ENCODE measurements around the gene GAST.

GAST gene

GRCh38 chr17:41740506-41740905, 28.4 kb downstream of the GAST start:
- no peak for DNase-seq (ENCODE audit: low read depth)

- DNase-seq (ENCODE audit: low read depth), result no peak
Measured at GRCh38 chr17:41741709-41742108, 29.6 kb downstream of the GAST start.

- DNase-seq (ENCODE audit: low read depth), result no peak
Measured at GRCh38 chr17:41748275-41748674, 36.1 kb downstream of the GAST start.

GRCh38 chr17:41750862-41751261, 38.7 kb downstream of the GAST start:
- DNase-seq (ENCODE audit: low read depth), result no peak

GRCh38 chr17:41751288-41751687, 39.2 kb downstream of the GAST start:
- no peak for DNase-seq (ENCODE audit: low read depth)

- DNase-seq (ENCODE audit: low read depth), result no peak
Measured at GRCh38 chr17:41754066-41754465, 41.9 kb downstream of the GAST start.

GRCh38 chr17:41758601-41759000, 46.5 kb downstream of the GAST start:
- no peak for DNase-seq (ENCODE audit: low read depth)

GRCh38 chr17:41760878-41761277, 48.7 kb downstream of the GAST start:
- DNase-seq (ENCODE audit: low read depth), result no peak

- no peak for DNase-seq (ENCODE audit: low read depth)
Measured at GRCh38 chr17:41762391-41762790, 50.3 kb downstream of the GAST start.

GRCh38 chr17:41762841-41763240, 50.7 kb downstream of the GAST start:
- no peak for DNase-seq (ENCODE audit: low read depth)

GRCh38 chr17:41763327-41763726, 51.2 kb downstream of the GAST start:
- no peak for DNase-seq (ENCODE audit: low read depth)
